K562 (cell line): ENCODE data around the gene SMOC2. TPM values are rescaled to one million over a fixed set of nuclear protein-coding genes. Genes with fewer than 3 reads are reported as not detected.

Experiments
- ATAC-seq: fragments of 200-7000 bp; cut with Tn5 transposase; 3 replicates; pipeline ENCODE4 v1.9.1; 2020; ENCODE audit warnings: moderate library complexity
- BruUV-seq: library from RNA; stranded (reverse); fragments of 400-500 nt; replicated peaks from 2 replicates; lab custom pipeline; 2021; lab: Mats Ljungman, UMichigan
- CTCF ChIA-PET: fragments of 300-600 bp; formaldehyde crosslinking; extraction: SDS; loops from one replicate; lab custom pipeline; 2021; ENCODE audit warnings: low intra/inter-chr PET ratio; lab: Yijun Ruan, JAX
- POLR2A ChIA-PET: fragments of 300-600, 350-650 bp; sonication (Branson Sonifier 250); formaldehyde crosslinking; extraction: SDS; loops from one replicate; lab custom pipeline; 2021; ENCODE audit warnings: antibody characterized with exemption, inconsistent platforms; lab: Yijun Ruan, JAX
- DNase-seq, 4 experiments: peaks; one replicate each; pipeline versions ENCODE4 v3.0.0 to v3.0.0-alpha.2; 2011 to 2018; ENCODE audit warnings: low spot score in 3 of 4, mixed read lengths in 3 of 4; ENCODE audit errors: extremely low read depth in 1 of 4
- FAIRE-seq: peaks from 2 replicates; lab custom pipeline; 2011; peaks lifted over from hg19 to GRCh38; lab: Jason Lieb, UNC
- H2AFZ ChIP-seq: 2 replicates; pipeline ENCODE4 v1.6.0; 2011; ENCODE audit warnings: low read depth, low read length, control low read depth, inconsistent platforms
- H3K27ac ChIP-seq: fragments of 200-600 bp; 3 replicates; pipeline ENCODE4 v1.8.0; 2011; ENCODE audit warnings: low read depth, mild to moderate bottlenecking, control low read depth, inconsistent platforms, low read length, moderate library complexity, mixed read lengths; ENCODE audit errors: extremely low read depth
- H3K27me3 ChIP-seq, 2 experiments: fragments of 300-600 bp in 1 of 2; 2 replicates in 1 of 2; 3 replicates in 1 of 2; pipeline versions ENCODE4 v1.6.0 to v1.8.0; 2011; ENCODE audit warnings: inconsistent platforms in 2 of 2, low read length in 2 of 2, mild to moderate bottlenecking in 1 of 2, mixed read lengths in 1 of 2, moderate library complexity in 1 of 2; ENCODE audit not compliant: control insufficient read depth in 2 of 2, insufficient read depth in 2 of 2
- H3K36me3 ChIP-seq: fragments of 300-600 bp; 3 replicates; pipeline ENCODE4 v1.8.0; 2011; ENCODE audit warnings: mild to moderate bottlenecking, low read length, inconsistent platforms; ENCODE audit not compliant: control insufficient read depth, insufficient read depth
- H3K4me1 ChIP-seq, 2 experiments: fragments of 200-600 bp in 1 of 2; replicated peaks in 1 of 2; 2 replicates in 1 of 2; 3 replicates in 1 of 2; pipeline versions ENCODE4 v1.5.1 to v1.8.0; 2011; ENCODE audit warnings: inconsistent platforms in 2 of 2, low read length in 2 of 2, mild to moderate bottlenecking in 1 of 2, mixed read lengths in 1 of 2, moderate library complexity in 1 of 2; ENCODE audit not compliant: control insufficient read depth in 2 of 2, insufficient read depth in 2 of 2
- H3K4me2 ChIP-seq: 2 replicates; pipeline ENCODE4 v1.6.1; 2011; ENCODE audit warnings: low read length, control low read depth, inconsistent platforms, mixed read lengths; ENCODE audit not compliant: insufficient read depth
- H3K4me3 ChIP-seq: fragments of 200-600 bp; sonication (generic), shearing (Covaris generic); 2 replicates; pipeline ENCODE4 v1.5.1; 2016; ENCODE audit warnings: control low read depth, inconsistent platforms
- H3K79me2 ChIP-seq: fragments of 200-600 bp; 3 replicates; pipeline ENCODE4 v1.8.0; 2011; ENCODE audit warnings: low read length, inconsistent platforms; ENCODE audit not compliant: control insufficient read depth, insufficient read depth
- H3K9ac ChIP-seq, 2 experiments: 2 replicates each; pipeline versions ENCODE4 v1.6.0 to v1.6.1; 2011; ENCODE audit warnings: low read depth in 2 of 2, low read length in 2 of 2, control low read depth in 1 of 2, inconsistent platforms in 1 of 2, mild to moderate bottlenecking in 1 of 2, mixed read lengths in 1 of 2; ENCODE audit not compliant: insufficient read depth in 1 of 2
- H3K9me1 ChIP-seq: one replicate; pipeline ENCODE4 v1.6.0; 2011; ENCODE audit warnings: inconsistent platforms, mild to moderate bottlenecking, low read length, moderate library complexity; ENCODE audit not compliant: control insufficient read depth, insufficient read depth
- H3K9me3 ChIP-seq: replicated peaks from 2 replicates; pipeline ENCODE4 v1.5.1; 2011; ENCODE audit warnings: low read depth, low read length, inconsistent platforms; ENCODE audit not compliant: control insufficient read depth, insufficient read depth
- H4K20me1 ChIP-seq: replicated peaks from 2 replicates; pipeline ENCODE4 v1.6.1; 2011; ENCODE audit warnings: low read length, inconsistent platforms, mixed read lengths; ENCODE audit not compliant: control insufficient read depth, insufficient read depth
- ARHGAP35 ChIP-seq: fragments of 450-650 bp; IDR thresholded peaks from 2 replicates; pipeline ENCODE4 v1.6.1; 2018; ENCODE audit not compliant: partially characterized antibody
- BRF1 ChIP-seq: IDR thresholded peaks from 3 replicates; pipeline ENCODE4 v1.6.1; 2011; ENCODE audit warnings: borderline replicate concordance, mild to moderate bottlenecking; ENCODE audit not compliant: insufficient read length; ENCODE audit errors: extremely low read depth
- CREM ChIP-seq: IDR thresholded peaks from 2 replicates; pipeline ENCODE4 v1.6.1; 2014; ENCODE audit warnings: antibody characterized with exemption, low read depth
- FOXK1 ChIP-seq: sonication (generic); formaldehyde crosslinking; IDR thresholded peaks from 2 replicates; pipeline ENCODE4 v1.8.0; 2022; ENCODE audit warnings: missing genetic modification reagents, mild to moderate bottlenecking, borderline replicate concordance
- GATAD2A ChIP-seq: fragments of 450-650 bp; IDR thresholded peaks from 2 replicates; pipeline ENCODE4 v1.6.1; 2017
- HDGF ChIP-seq: fragments of 450-650 bp; IDR thresholded peaks from 2 replicates; pipeline ENCODE4 v1.6.1; 2016
- ILK ChIP-seq: fragments of 450-650 bp; IDR thresholded peaks from 2 replicates; pipeline ENCODE4 v1.6.1; 2016; ENCODE audit warnings: missing genetic modification characterization, low read depth, mild to moderate bottlenecking, missing compliant biosample characterization, moderate library complexity, borderline replicate concordance
- MTA1 ChIP-seq: fragments of 450-650 bp; IDR thresholded peaks from 2 replicates; pipeline ENCODE4 v1.6.1; 2017; ENCODE audit warnings: borderline replicate concordance
- PTTG1 ChIP-seq: fragments of 450-650 bp; IDR thresholded peaks from 2 replicates; pipeline ENCODE4 v1.6.1; 2016; ENCODE audit warnings: low read depth, mild to moderate bottlenecking, missing genetic modification characterization, missing compliant biosample characterization
- STAT5A ChIP-seq: IDR thresholded peaks from 2 replicates; pipeline ENCODE4 v1.6.1; 2012; ENCODE audit warnings: low read length, inconsistent platforms, borderline replicate concordance
- TBL1XR1 ChIP-seq, 2 experiments: IDR thresholded peaks; 2 replicates each; pipeline ENCODE4 v1.6.1; 2012; ENCODE audit warnings: improper control_type of control experiment in 2 of 2, low read length in 2 of 2, mild to moderate bottlenecking in 1 of 2
- ZC3H4 ChIP-seq: sonication (generic); formaldehyde crosslinking; IDR thresholded peaks from 2 replicates; pipeline ENCODE4 v1.9.0; 2021; ENCODE audit warnings: missing genetic modification reagents, borderline replicate concordance
- ZNF124 ChIP-seq: sonication (generic); formaldehyde crosslinking; IDR thresholded peaks from 2 replicates; pipeline ENCODE4 v1.8.1; 2022; ENCODE audit warnings: missing genetic modification reagents
- ZNF274 ChIP-seq: IDR thresholded peaks from 2 replicates; pipeline ENCODE4 v1.6.1; 2011; ENCODE audit warnings: low read depth, mild to moderate bottlenecking, low read length, moderate library complexity, borderline replicate concordance
- ZNF695 ChIP-seq: fragments of 450-650 bp; formaldehyde crosslinking; IDR thresholded peaks from 2 replicates; pipeline ENCODE4 v1.4.0; 2020; ENCODE audit warnings: mild to moderate bottlenecking, moderate library complexity
- ZNF77 ChIP-seq: fragments of 250-450 bp; sonication (Bioruptor Pico); IDR thresholded peaks from 2 replicates; pipeline ENCODE4 v1.5.0; 2020
- WGBS: fragments of 100-300 bp; shearing (Covaris generic); methylation state at CpG from one replicate; pipeline ENCODE4 v1.1.6; 2016; ENCODE audit warnings: low coverage, mixed read lengths; ENCODE audit not compliant: insufficient coverage; ENCODE audit errors: missing lambda C conversion rate; 5-methylcytosine and 5-hydroxymethylcytosine counted together
- in situ Hi-C: fragments of 300-500 bp; cut with MboI; formaldehyde crosslinking; loops from 4 replicates; pipeline ENCODE4 v1.15.0; 2018; ENCODE audit warnings: inconsistent platforms, mixed read lengths
- intact Hi-C: fragments of 100-400 bp; cut with micrococcal nuclease; formaldehyde crosslinking; loops from 2 replicates; pipeline ENCODE4 v1.14.2; 2022
- polyA plus RNA-seq, 8 experiments: library from polyadenylated mRNA; depleted of rRNA in 4 of 8; stranded (reverse) in 5 of 8; unstranded in 3 of 8; fragments of >200 nt; fragmentation: Nextera tagmentation in 2 of 8; fragmentation: Illumina TruSeq in 1 of 8; extraction: Ambion mirVana in 2 of 8; extraction: Trizol in 1 of 8; gene quantifications; 2 replicates each; pipeline versions ENCODE4 v1.2.1 to v1.2.3, GENCODE V29; 2011 to 2014; ENCODE audit warnings: inconsistent platforms in 1 of 8, missing spikeins in 1 of 8
- total RNA-seq, 7 experiments: library from RNA; depleted of rRNA in 6 of 7; stranded (reverse); fragments of >200 nt in 6 of 7; fragmentation: Illumina TruSeq in 2 of 7; extraction: Trizol in 2 of 7; gene quantifications; 2 replicates each; pipeline versions ENCODE4 v1.2.1 to v1.2.3, GENCODE V29; 2011 to 2021; ENCODE audit warnings: low replicate concordance in 1 of 7
- TF ChIP-seq, protein P1 (sequence below): sonication (generic); formaldehyde crosslinking; IDR thresholded peaks from 2 replicates; pipeline ENCODE4 v1.5.0; 2020; ENCODE audit warnings: missing genetic modification reagents
- TF ChIP-seq, protein P2 (sequence below): fragments of 450-650 bp; IDR thresholded peaks from 2 replicates; pipeline ENCODE4 v1.6.1; 2016; ENCODE audit warnings: borderline replicate concordance
- TF ChIP-seq, protein P3 (sequence below): IDR thresholded peaks from 3 replicates; pipeline ENCODE4 v1.6.1; 2011; ENCODE audit warnings: borderline replicate concordance, mild to moderate bottlenecking, moderate library complexity; ENCODE audit not compliant: insufficient read length; ENCODE audit errors: extremely low read depth

SMOC2 gene
- total and polyA plus RNA-seq, 9 of the 15 experiments (the other 6 are each of a cell fraction or from before 2014, with no cell fraction given): 0.45 to 2.3 (median 1.1) TPM

DNA sequence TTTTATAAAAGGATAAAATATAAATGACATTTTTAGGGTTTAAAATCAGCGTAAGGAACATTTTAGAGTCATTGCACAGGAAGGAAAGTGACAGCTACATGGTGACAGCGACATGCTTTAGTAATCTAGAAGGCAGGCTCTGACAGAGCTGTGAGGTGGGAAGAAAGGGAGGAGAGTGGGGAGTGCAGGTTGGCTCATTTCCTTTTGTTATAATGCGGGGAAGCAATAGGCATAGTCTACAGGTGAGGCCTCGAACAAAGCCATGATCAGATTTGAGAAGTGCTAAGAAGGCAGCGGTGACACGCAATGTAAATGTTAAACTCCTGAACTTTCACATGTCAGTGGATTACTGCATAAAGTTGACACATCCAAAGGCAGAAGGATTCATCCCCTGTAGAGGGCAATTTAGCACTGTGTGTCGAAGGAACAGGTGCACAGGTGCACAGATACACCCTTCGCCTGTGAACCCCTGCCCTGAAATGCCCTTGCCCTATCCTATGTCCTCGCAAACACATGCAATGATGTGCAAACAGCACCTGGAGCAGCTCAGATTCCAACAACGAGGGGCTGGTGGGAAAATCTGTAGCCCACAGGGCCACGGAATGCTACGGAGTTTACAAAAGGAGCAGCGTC is 32.4 kb upstream of the SMOC2 start:
- ATAC-seq: no peak
- no peak for DNase-seq
- Histone ChIP-seq H3K9me1 (peaks cover 3% of the 10 kb centered on the region), H3K4me3 (no peak overlapping the region), H3K79me2 (peaks cover 2% of the 10 kb centered on the region; the same call in 2 of the 3 replicates), H3K9ac (no peak overlapping the region), H3K4me2 (no peak overlapping the region), H4K20me1 (no peaks in the 10 kb centered on the region), H2AFZ (no peak overlapping the region), H3K27ac (no peak overlapping the region), H3K4me1 (peaks cover 0 to 10% of the 10 kb centered on the region in 2 experiments; a peak in 2 of 5 replicates), H3K27me3 (peaks cover 27 to 50% of the 10 kb centered on the region in 2 experiments), H3K9me3 (no peaks in the 10 kb centered on the region), H3K36me3 (no peaks in the 10 kb centered on the region)
- no peak for FAIRE-seq
- no TSS peak for BruUV-seq
- POLR2A ChIA-PET: no interaction called here
- CTCF ChIA-PET: no interaction called here
- intact Hi-C loops: no loop called here
- TF ChIP-seq ZNF274 (no peak), ZNF124 (CRISPR knock-in tag) (no peak), ZNF77 (CRISPR knock-in tag) (no peak), FOXK1 (CRISPR knock-in tag) (no peak), CREM (no peak), ZNF695 (CRISPR knock-in tag) (no peak), HDGF (no peak), ILK (tag) (no peak), BRF1 (no peak), PTTG1 (no peak), ZC3H4 (CRISPR knock-in tag) (no peak), GATAD2A (no peak), MTA1 (no peak), ARHGAP35 (no peak), STAT5A (no peak), TBL1XR1 (IDR thresholded peaks at IDR 0.05; ENCODE audit: low read length in 2 of 2) (no peak)
- TF ChIP-seq, protein P1, sequence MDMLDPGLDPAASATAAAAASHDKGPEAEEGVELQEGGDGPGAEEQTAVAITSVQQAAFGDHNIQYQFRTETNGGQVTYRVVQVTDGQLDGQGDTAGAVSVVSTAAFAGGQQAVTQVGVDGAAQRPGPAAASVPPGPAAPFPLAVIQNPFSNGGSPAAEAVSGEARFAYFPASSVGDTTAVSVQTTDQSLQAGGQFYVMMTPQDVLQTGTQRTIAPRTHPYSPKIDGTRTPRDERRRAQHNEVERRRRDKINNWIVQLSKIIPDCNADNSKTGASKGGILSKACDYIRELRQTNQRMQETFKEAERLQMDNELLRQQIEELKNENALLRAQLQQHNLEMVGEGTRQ (CRISPR knock-in tag): no peak
- TF ChIP-seq, protein P2, sequence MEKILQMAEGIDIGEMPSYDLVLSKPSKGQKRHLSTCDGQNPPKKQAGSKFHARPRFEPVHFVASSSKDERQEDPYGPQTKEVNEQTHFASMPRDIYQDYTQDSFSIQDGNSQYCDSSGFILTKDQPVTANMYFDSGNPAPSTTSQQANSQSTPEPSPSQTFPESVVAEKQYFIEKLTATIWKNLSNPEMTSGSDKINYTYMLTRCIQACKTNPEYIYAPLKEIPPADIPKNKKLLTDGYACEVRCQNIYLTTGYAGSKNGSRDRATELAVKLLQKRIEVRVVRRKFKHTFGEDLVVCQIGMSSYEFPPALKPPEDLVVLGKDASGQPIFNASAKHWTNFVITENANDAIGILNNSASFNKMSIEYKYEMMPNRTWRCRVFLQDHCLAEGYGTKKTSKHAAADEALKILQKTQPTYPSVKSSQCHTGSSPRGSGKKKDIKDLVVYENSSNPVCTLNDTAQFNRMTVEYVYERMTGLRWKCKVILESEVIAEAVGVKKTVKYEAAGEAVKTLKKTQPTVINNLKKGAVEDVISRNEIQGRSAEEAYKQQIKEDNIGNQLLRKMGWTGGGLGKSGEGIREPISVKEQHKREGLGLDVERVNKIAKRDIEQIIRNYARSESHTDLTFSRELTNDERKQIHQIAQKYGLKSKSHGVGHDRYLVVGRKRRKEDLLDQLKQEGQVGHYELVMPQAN: no peak
- TF ChIP-seq, protein P3, sequence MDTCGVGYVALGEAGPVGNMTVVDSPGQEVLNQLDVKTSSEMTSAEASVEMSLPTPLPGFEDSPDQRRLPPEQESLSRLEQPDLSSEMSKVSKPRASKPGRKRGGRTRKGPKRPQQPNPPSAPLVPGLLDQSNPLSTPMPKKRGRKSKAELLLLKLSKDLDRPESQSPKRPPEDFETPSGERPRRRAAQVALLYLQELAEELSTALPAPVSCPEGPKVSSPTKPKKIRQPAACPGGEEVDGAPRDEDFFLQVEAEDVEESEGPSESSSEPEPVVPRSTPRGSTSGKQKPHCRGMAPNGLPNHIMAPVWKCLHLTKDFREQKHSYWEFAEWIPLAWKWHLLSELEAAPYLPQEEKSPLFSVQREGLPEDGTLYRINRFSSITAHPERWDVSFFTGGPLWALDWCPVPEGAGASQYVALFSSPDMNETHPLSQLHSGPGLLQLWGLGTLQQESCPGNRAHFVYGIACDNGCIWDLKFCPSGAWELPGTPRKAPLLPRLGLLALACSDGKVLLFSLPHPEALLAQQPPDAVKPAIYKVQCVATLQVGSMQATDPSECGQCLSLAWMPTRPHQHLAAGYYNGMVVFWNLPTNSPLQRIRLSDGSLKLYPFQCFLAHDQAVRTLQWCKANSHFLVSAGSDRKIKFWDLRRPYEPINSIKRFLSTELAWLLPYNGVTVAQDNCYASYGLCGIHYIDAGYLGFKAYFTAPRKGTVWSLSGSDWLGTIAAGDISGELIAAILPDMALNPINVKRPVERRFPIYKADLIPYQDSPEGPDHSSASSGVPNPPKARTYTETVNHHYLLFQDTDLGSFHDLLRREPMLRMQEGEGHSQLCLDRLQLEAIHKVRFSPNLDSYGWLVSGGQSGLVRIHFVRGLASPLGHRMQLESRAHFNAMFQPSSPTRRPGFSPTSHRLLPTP: no peak
- in situ Hi-C loops: no loop called here
- WGBS: 10% methylated on average over 13 of the region's 13 CpGs
